GM19324 (cell line): ENCODE measurements around the gene TGFB1I1.
A peak's percentile ranks its signal among the peaks of the same experiment; 100 is the strongest.
"Not testable (repeated sequence)": the region's sequence is repeated elsewhere in the genome, so short reads cannot be mapped to it uniquely, and the experiment has no call there.

ENCODE experiments used
- ATAC-seq: cut with Tn5 transposase; IDR thresholded peaks from one replicate; pipeline ENCODE4 v1.9.1; 2021; ENCODE audit warnings: mild to moderate bottlenecking, moderate library complexity; ENCODE audit not compliant: unreplicated experiment, low FRiP score

Gene TGFB1I1

DNA sequence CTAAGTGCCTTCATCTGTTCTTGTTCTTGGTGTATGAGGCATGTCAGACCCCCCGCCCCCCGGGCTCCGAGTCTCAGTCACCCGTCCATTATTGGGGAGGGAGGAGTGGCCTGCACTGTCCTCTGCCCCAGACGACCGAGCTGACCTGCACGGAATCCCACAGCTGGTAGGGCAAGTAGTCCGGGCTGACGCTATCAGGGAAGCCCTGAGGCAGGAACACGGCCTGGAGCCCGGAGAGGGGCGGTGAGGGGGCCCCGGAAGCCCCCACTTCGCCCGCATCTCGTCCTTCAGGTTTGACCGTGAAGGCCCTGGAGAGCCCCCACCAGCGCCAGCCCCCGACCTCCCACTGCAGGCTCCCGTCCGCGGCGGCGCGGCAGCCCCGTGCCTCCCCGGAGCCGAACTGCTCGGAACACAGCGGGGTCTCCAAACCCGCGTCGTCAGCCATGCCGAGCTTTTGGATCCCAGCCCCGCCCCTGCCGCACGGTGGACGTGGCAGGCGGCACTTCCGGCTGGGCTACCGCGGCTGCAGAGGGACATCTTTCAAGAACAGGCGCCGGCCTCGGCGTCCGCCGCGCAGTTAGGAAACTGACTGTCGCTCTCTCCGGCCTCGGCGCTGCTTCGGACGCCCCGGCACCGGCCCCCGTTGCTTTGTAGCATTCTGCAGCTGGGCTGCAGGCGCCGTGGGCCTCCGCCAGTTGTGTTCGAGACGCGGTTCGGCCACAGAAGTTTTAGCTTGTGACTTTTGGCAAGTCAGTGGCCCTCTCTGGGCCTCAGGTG is 36.2 kb downstream of the TGFB1I1 start, which contains the start of gene RUSF1:
RUSF1 (minus strand) TSS at position 463 of the 777 bp plus-strand sequence; CDS start at position 445, 18 bp downstream.
- peak; percentile 95 for ATAC-seq

DNA sequence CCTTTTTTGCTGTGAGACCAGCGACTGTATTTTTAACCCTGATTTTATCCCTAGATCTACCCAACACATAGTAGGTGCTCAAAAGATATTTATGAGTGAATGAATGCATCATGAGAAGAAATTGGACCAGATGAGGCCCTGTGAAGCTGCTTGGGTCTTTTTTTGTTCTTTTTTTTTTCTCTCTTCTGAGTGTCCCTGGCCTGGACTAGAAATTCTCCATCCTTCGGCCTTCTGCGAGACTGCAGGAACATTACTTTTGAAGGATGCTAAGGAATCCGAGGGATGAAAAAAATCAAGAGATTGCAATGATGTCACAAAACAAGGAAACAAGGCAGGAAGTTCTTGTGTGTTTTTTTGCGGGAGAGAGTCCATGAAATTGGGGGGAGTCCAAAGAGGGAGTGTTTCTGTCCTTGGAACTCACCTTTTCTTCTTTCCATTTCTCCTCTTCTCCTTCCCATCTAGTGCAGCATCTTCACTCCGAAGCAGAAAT is 36.8 kb downstream of the TGFB1I1 start:
- ATAC-seq = no peak

DNA sequence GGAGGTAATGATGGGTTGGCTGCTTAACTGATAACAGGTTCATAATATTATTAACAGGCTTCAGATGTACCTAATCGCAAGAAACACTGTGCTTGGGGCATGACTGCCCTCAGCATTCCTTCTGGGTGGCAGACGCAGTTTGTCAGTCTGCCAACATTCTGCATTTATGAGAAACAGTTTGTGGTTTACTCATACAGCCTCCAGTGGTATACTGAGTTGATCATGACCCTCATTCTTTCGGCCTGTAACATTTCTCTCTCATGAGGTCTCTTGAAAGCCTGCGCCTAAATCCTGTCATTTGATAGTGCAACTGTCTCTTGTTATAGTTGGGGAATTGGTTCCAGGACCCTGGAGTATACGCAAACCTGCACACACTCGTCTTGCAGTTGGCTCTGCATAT is 41.2 kb downstream of the TGFB1I1 start:
- ATAC-seq = no peak

DNA sequence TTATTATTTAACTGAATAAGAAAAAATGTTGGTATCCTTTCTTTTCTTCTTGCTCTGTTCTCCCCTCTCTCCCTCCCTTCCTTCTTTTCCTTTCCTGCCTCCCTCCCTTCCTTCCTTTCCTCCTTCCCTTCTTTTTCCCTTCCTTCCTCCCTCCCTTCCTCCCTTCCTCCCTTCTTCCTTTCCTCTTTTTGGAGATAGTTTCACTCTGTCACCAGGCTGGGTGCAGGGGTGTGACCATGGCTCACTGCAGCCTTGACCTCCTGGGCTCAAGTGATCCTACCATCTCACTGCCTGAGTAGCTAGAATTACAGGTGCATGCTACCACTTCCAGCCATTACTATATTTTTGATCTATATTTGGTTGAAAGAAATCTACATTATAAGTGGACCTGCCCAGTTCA is 41.9 kb downstream of the TGFB1I1 start:
- no peak for ATAC-seq

DNA sequence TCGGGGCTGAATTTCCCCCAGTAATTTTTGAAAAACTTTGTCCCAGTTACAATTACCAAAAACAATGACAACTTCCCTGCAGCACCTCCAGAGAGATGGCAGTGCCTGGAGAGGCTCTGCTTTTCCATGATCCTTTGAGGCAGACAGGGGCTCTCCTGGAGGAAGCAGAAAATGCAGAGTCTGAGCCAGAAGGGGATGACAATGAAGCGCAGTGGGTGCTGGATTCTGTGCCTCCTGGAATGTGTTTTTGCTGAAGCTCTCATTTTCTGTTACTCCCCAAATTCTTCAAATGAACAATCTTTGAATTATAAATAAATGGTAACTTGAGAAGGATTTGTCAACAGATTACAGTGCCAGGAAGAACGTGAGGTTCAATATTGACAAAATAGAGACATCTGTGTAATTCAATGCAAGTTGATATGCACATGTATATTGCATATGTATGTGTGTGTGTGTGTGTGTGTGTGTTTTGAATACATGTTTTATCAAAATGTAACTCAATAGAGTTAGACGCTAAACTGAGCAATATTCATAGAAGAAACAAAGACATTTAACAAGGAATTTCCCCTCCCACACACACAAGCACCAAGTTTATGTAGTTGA is 45.9 kb downstream of the TGFB1I1 start:
- ATAC-seq = no peak

DNA sequence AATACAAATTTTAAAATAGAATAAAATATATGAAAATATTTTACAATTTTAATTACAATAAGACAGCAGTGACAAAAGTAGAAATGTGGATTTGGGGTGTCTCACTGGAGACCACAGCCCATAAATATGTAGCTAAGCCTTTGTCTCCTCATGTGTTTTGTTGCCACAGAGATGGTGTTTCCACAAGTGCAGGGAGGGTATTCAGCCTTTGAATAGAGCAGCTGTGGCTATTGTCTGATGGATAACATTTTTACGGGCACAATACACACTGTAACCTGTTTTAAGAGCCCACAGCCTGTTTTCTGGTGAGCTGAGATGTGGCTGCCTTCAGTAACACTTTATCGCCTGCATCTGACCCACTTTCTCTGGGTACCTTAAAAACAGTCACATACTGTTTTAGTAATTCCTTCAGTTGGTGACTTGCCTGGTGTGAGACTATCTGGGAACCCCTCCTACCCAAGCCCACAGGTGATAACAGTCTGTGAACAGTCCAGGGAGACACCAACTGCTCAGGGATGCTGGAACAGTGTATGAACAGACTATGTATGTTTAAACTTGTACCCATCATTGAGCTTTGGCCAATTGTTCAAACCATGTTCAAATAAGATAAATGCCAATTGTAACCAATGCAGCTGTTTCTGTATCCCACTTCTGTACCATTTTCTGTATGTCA is 47.9 kb downstream of the TGFB1I1 start:
- ATAC-seq = no peak

DNA sequence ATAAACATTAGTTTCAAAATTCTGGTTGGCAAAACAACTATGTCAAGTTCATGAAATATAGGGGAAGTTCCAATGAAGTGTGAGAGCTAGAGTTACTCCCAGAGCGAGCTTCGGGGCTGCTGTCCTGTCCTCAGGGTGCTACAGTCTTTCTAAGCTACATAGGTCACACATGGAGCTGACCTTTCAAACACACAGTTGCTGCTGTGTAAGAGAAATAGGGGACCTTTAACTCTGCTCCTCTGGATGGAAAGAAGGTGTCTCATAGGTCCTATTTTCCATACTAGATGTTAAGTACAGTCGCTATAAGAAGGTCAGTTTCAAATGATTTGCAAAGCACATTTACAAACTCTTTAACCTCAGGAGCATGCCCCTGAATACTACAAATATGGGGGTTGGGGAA is 49.4 kb downstream of the TGFB1I1 start:
- no peak for ATAC-seq

DNA sequence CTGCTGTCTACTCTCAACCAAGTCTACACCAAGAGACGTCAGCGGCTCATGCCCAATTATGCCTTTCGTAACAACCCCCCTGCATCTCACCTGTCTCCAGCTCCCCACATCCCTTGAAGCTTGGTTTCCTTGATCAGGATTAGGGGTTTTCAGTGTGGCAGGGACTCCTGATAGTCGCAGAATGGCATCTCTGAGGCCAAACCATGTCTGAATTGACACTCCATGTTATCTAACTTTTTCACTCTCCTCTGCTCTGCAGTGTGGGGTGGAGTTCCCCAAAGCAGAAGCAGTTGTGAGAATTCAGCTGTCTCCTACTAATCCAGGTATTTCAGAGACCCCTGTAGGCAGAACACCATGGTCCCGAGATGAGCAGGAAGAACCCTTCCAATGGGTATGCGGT is 50.1 kb downstream of the TGFB1I1 start:
- no peak for ATAC-seq

DNA sequence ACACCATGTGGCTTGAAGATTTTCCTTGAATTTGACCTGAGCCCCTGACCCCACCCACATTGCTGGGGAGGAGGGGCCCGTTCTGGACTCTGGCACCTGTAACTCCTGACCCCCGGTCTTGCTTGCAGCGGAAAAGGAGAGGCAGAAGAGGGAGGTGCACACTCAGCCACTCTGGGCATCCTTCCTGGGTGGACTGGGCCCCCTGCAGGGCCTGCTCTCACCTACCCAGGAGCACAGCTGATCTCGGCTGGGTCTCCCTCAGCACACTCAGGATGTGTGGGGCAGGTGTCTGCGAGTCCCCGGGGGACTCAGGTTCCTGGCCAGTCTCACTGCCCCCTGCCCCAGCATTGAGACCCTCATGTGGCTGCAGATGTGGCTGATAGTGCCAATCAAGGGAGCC is 51.8 kb downstream of the TGFB1I1 start:
- ATAC-seq = not testable (repeated sequence)

DNA sequence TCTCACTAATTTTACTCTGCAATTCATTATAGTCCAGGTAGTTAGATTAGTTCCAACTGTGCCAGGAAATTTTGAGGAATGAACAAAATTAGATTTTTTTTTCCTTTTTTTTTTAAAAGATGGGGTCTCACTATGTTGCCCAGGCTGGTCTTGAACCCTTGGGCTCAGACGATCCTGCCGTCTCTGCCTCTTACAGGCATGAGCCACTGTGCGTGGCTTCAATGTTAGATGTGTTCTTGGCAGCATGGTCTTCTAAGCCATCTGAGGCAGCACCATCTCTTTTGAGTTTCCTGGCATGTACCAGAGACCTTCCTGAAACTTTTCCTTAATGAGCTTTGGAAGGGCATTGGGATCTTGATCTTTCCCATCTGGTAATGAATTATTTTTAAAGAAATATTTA is 53.2 kb downstream of the TGFB1I1 start:
- ATAC-seq = no peak
